ENCODE data around the gene SFRP2.

DNA sequence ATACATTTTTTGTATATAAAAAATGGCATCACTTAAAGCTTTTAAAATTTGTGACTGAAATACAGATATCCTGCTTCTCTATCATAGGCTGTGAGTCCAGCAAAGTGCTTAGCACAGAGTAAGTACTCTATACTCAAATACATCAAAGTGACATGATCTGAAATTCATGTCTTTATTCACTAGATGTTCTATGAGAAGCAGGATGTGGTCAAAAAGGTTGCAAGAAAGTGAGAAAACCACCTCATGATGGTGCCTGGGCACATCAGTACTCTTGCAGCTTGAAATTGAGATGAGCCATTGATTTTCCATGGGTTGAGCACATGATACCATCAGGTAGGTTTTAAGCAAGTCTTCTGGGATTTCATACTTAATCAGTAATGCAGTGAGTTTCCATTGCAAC is 20.4 kb upstream of the SFRP2 start:
- TF ChIP-seq, protein P1, sequence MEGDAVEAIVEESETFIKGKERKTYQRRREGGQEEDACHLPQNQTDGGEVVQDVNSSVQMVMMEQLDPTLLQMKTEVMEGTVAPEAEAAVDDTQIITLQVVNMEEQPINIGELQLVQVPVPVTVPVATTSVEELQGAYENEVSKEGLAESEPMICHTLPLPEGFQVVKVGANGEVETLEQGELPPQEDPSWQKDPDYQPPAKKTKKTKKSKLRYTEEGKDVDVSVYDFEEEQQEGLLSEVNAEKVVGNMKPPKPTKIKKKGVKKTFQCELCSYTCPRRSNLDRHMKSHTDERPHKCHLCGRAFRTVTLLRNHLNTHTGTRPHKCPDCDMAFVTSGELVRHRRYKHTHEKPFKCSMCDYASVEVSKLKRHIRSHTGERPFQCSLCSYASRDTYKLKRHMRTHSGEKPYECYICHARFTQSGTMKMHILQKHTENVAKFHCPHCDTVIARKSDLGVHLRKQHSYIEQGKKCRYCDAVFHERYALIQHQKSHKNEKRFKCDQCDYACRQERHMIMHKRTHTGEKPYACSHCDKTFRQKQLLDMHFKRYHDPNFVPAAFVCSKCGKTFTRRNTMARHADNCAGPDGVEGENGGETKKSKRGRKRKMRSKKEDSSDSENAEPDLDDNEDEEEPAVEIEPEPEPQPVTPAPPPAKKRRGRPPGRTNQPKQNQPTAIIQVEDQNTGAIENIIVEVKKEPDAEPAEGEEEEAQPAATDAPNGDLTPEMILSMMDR (IDR thresholded peaks at IDR 0.05) = no peak
- no peak for TF ChIP-seq EZH2 (IDR thresholded peaks at IDR 0.05; ENCODE audit: borderline replicate concordance, insufficient read depth, low read depth, low read length, poor library complexity, severe bottlenecking)
